K562 (cell line): ENCODE measurements around the gene GNRHR. TPM values are rescaled to one million over a fixed set of nuclear protein-coding genes. Genes with fewer than 3 reads are reported as not detected.

Experiments used
- CTCFL ChIP-seq: IDR thresholded peaks from 2 replicates; pipeline ENCODE4 v1.6.1; 2011; ENCODE audit warnings: borderline replicate concordance, low read depth, mild to moderate bottlenecking, moderate library complexity, low read length; ENCODE audit not compliant: insufficient read depth, poor library complexity, severe bottlenecking
- E2F5 ChIP-seq: sonication (generic); formaldehyde crosslinking; IDR thresholded peaks from 2 replicates; pipeline ENCODE4 v1.8.0; 2022; ENCODE audit warnings: mild to moderate bottlenecking, missing genetic modification reagents
- ELF2 ChIP-seq: fragments of 250-450 bp; sonication (Bioruptor Pico); IDR thresholded peaks from 2 replicates; pipeline ENCODE4 v1.5.0; 2021; ENCODE audit warnings: mild to moderate bottlenecking
- ELF4 ChIP-seq: fragments of 450-650 bp; formaldehyde crosslinking; IDR thresholded peaks from 2 replicates; pipeline ENCODE4 v1.4.0; 2022; ENCODE audit warnings: missing genetic modification characterization
- ETS2 ChIP-seq: IDR thresholded peaks from 2 replicates; pipeline ENCODE4 v1.6.1; 2016; ENCODE audit warnings: borderline replicate concordance, missing genetic modification characterization, mild to moderate bottlenecking, moderate library complexity, missing compliant biosample characterization; ENCODE audit not compliant: poor library complexity, severe bottlenecking
- GMEB1 ChIP-seq: fragments of 250-450 bp; sonication (Bioruptor Pico); IDR thresholded peaks from 2 replicates; pipeline ENCODE4 v1.4.0; 2020; ENCODE audit warnings: mild to moderate bottlenecking
- HCFC1 ChIP-seq: IDR thresholded peaks from 2 replicates; pipeline ENCODE4 v1.6.1; 2012; ENCODE audit warnings: low read depth, low read length, improper control_type of control experiment
- HNRNPUL1 ChIP-seq: fragments of 200-400 bp; formaldehyde crosslinking; IDR thresholded peaks from 2 replicates; pipeline ENCODE4 v1.6.1; 2017; ENCODE audit warnings: low read length
- ID3 ChIP-seq, 2 experiments: fragments of 250-450 bp in 1 of 2; fragments of 450-650 bp in 1 of 2; sonication (Bioruptor Pico) in 1 of 2; IDR thresholded peaks; 2 replicates each; pipeline versions ENCODE4 v1.6.1 to v1.8.0; 2016 to 2021; ENCODE audit warnings: mild to moderate bottlenecking in 2 of 2, moderate library complexity in 2 of 2, missing compliant biosample characterization in 1 of 2, missing genetic modification characterization in 1 of 2
- LEF1 ChIP-seq: fragments of 450-650 bp; IDR thresholded peaks from 2 replicates; pipeline ENCODE4 v1.6.1; 2016; ENCODE audit warnings: mild to moderate bottlenecking
- MAFF ChIP-seq: IDR thresholded peaks from 2 replicates; pipeline ENCODE4 v1.6.1; 2012; ENCODE audit warnings: low read length, improper control_type of control experiment
- MECOM ChIP-seq: fragments of 250-450 bp; sonication (Bioruptor Pico); IDR thresholded peaks from 2 replicates; pipeline ENCODE4 v1.8.0; 2022; ENCODE audit warnings: inconsistent platforms
- MNT ChIP-seq, 2 experiments: fragments of 450-650 bp; conservative IDR thresholded peaks; 2 replicates each; pipeline ENCODE4 v1.6.1; 2017; ENCODE audit warnings: mild to moderate bottlenecking in 2 of 2, moderate library complexity in 2 of 2
- NFIC ChIP-seq: fragments of 450-650 bp; IDR thresholded peaks from 2 replicates; pipeline ENCODE4 v1.6.1; 2017; ENCODE audit warnings: mild to moderate bottlenecking, inconsistent platforms
- NUFIP1 ChIP-seq: fragments of 450-650 bp; IDR thresholded peaks from 2 replicates; pipeline ENCODE4 v1.6.1; 2018; ENCODE audit not compliant: partially characterized antibody
- TOE1 ChIP-seq, 2 experiments: fragments of 450-650 bp in 1 of 2; sonication (generic) in 1 of 2; formaldehyde crosslinking in 1 of 2; IDR thresholded peaks; 2 replicates each; pipeline versions ENCODE4 v1.7.1 to v1.8.0; 2016 to 2022; ENCODE audit warnings: borderline replicate concordance in 2 of 2, mild to moderate bottlenecking in 2 of 2, antibody characterized with exemption in 1 of 2, inconsistent platforms in 1 of 2, low read depth in 1 of 2, missing genetic modification reagents in 1 of 2, moderate library complexity in 1 of 2
- ZNF449 ChIP-seq: fragments of 250-450 bp; sonication (Bioruptor Pico); IDR thresholded peaks from 2 replicates; pipeline ENCODE4 v1.8.0; 2022; ENCODE audit warnings: moderate library complexity, mild to moderate bottlenecking, inconsistent platforms
- ZNF766 ChIP-seq: fragments of 200-800 bp; sonication (Bioruptor generic); conservative IDR thresholded peaks from 2 replicates; pipeline ENCODE4 v1.6.1; 2016; ENCODE audit warnings: missing genetic modification characterization, missing compliant biosample characterization
- polyA plus RNA-seq, 8 experiments: library from polyadenylated mRNA; depleted of rRNA in 4 of 8; stranded (reverse) in 5 of 8; unstranded in 3 of 8; fragments of >200 nt; fragmentation: Nextera tagmentation in 2 of 8; fragmentation: Illumina TruSeq in 1 of 8; extraction: Ambion mirVana in 2 of 8; extraction: Trizol in 1 of 8; gene quantifications; 2 replicates each; pipeline versions ENCODE4 v1.2.1 to v1.2.3, GENCODE V29; 2011 to 2014; ENCODE audit warnings: inconsistent platforms in 1 of 8, missing spikeins in 1 of 8
- total RNA-seq, 7 experiments: library from RNA; depleted of rRNA in 6 of 7; stranded (reverse); fragments of >200 nt in 6 of 7; fragmentation: Illumina TruSeq in 2 of 7; extraction: Trizol in 2 of 7; gene quantifications; 2 replicates each; pipeline versions ENCODE4 v1.2.1 to v1.2.3, GENCODE V29; 2011 to 2021; ENCODE audit warnings: low replicate concordance in 1 of 7

GNRHR gene
- total and polyA plus RNA-seq, 9 of the 15 experiments (the other 6 are each of a cell fraction or from before 2014, with no cell fraction given): 0.06 to 0.13 TPM; not detected in 7

- TF ChIP-seq E2F5 (no peak), CTCFL (no peak), HNRNPUL1 (no peak), HCFC1 (no peak), ZNF449 (0 out of 2 replicates have a peak, but pooled peaks have one; percentile 66), ELF2 (no peak), ELF4 (no peak), ID3 (CRISPR knock-in tag; IDR thresholded peaks at IDR 0.05) (no peak), ID3 (tag; IDR thresholded peaks at IDR 0.05) (0 out of 2 replicates have a peak, but pooled peaks have one; percentile 10), MECOM (CRISPR knock-in tag) (no peak), GMEB1 (CRISPR knock-in tag) (no peak), NFIC (peak; percentile 46; the same call in 1 of the 2 replicates), TOE1 (IDR thresholded peaks at IDR 0.05; ENCODE audit: borderline replicate concordance) (peak; percentile 18; the same call in 1 of the 2 replicates), TOE1 (CRISPR knock-in tag; IDR thresholded peaks at IDR 0.05; ENCODE audit: borderline replicate concordance, low read depth) (no peak), MNT (conservative IDR thresholded peaks at IDR 0.05) (no peak), NUFIP1 (no peak), LEF1 (peak; percentile 62; the same call in 1 of the 2 replicates), MAFF (no peak), ZNF766 (CRISPR knock-in tag) (no peak), ETS2 (no peak)
Measured at GRCh38 chr4:67721315-67721769, 32.8 kb downstream of the GNRHR start (continued).
